GM23338 (cell line): ENCODE data around the gene NT5M. TPM values are rescaled to one million over a fixed set of nuclear protein-coding genes. Genes with fewer than 3 reads are reported as not detected.

Experiments
- polyA plus RNA-seq: library from polyadenylated mRNA; unstranded; fragments of >200 nt; fragmentation: Nextera tagmentation; extraction: Ambion mirVana; gene quantifications from 2 replicates; pipeline ENCODE4 v1.2.1, GENCODE V29; 2016
- total RNA-seq: library from RNA; depleted of rRNA; stranded (reverse); fragments of >200 nt; shearing (Covaris generic); gene quantifications from 2 replicates; pipeline ENCODE4 v1.2.3, GENCODE V29; 2014; rRNA removed

NT5M gene
- total and polyA plus RNA-seq, 2 experiments from 2014 or later: 6.0 to 10.6 TPM

Other genes starting within 250 kb of the NT5M start
- gene PLD6, start 97.0 kb upstream of the NT5M start, total RNA-seq: not detected in 2 replicates
- gene PLD6, start 97.0 kb upstream of the NT5M start, polyA plus RNA-seq: 0.16 TPM in 1 of 2 replicates, not detected in the other
- gene FLCN, start 66.2 kb upstream of the NT5M start, total RNA-seq: 35.9 and 36.6 TPM in 2 replicates
- gene FLCN, start 66.2 kb upstream of the NT5M start, polyA plus RNA-seq: 12.1 and 15.8 TPM in 2 replicates
- gene COPS3, start 22.1 kb upstream of the NT5M start, total RNA-seq: 121 and 134 TPM in 2 replicates
- gene COPS3, start 22.1 kb upstream of the NT5M start, polyA plus RNA-seq: 90.9 and 108 TPM in 2 replicates
- 19.9 and 27.0 TPM in 2 replicates for gene MED9, start 173.6 kb downstream of the NT5M start, total RNA-seq
- gene MED9, start 173.6 kb downstream of the NT5M start, polyA plus RNA-seq: 14.0 and 17.3 TPM in 2 replicates
- gene RASD1, start 193.0 kb downstream of the NT5M start, total RNA-seq: 1.4 and 3.7 TPM in 2 replicates
- gene RASD1, start 193.0 kb downstream of the NT5M start, polyA plus RNA-seq: 3.6 and 3.9 TPM in 2 replicates